Right atrium auricular region (tissue), 2 donors: Measurements from ENCODE around the gene AIRE. TPM values are rescaled to one million over a fixed set of nuclear protein-coding genes. Genes with fewer than 3 reads are reported as not detected.

ENCODE experiments used
- DNase-seq: peaks from one replicate; pipeline ENCODE4 v3.0.0-alpha.2; 2019; ENCODE audit warnings: low spot score
- H3K27ac ChIP-seq, 2 donors: fragments of 200-600 bp; sonication (generic); 1 replicate in 1 of 2; 2 replicates in 1 of 2; pipeline ENCODE4 v1.5.1; 2016 to 2019
- H3K27me3 ChIP-seq, 2 donors: fragments of 200-600 bp; sonication (generic); one replicate each; pipeline versions ENCODE4 v1.5.1 to v1.6.0; 2017 to 2019
- H3K36me3 ChIP-seq: fragments of 200-600 bp; sonication (generic); one replicate; pipeline ENCODE4 v1.5.1; 2016
- H3K4me1 ChIP-seq, 2 donors: fragments of 200-600 bp; sonication (generic); one replicate each; pipeline versions ENCODE4 v1.5.1 to v1.6.0; 2017 to 2019
- H3K4me3 ChIP-seq, 2 donors: fragments of 200-600 bp; sonication (generic); 1 replicate in 1 of 2; 2 replicates in 1 of 2; pipeline ENCODE4 v1.5.1; 2017 to 2019; ENCODE audit warnings: mild to moderate bottlenecking in 1 of 2, moderate library complexity in 1 of 2
- H3K9me3 ChIP-seq, 2 donors: fragments of 200-600 bp; sonication (generic); one replicate each; pipeline ENCODE4 v1.5.1; 2019
- CTCF ChIP-seq, 2 donors: fragments of 200-600 bp; sonication (generic); IDR thresholded peaks; one replicate each; pipeline ENCODE4 v1.5.1; 2019; ENCODE audit warnings: antibody characterized with exemption in 2 of 2
- total RNA-seq, 2 donors: library from RNA; depleted of rRNA; stranded (reverse); fragments of >200 nt; gene quantifications; one replicate each; pipeline ENCODE4 v1.1.0, GENCODE V29; 2016

Gene AIRE
- total RNA-seq, 2 donors from 2014 or later, result not detected

GRCh38 chr21:44291078-44291935 lies 5.6 kb downstream of the AIRE start:
- Histone ChIP-seq H3K27me3 (no peaks in the 10 kb centered on the region), H3K27ac (no peak overlapping the region), H3K4me3 (no peak overlapping the region), H3K4me1 (peaks cover 0 to 13% of the 10 kb centered on the region in 2 donors), H3K36me3 (no peaks in the 10 kb centered on the region), H3K9me3 (no peaks in the 10 kb centered on the region)
- TF ChIP-seq CTCF (IDR thresholded peaks at IDR 0.05), result no peak
- no peak for DNase-seq

GRCh38 chr21:44291936-44292811 lies 6.5 kb downstream of the AIRE start:
- no peaks in the 10 kb centered on the region for H3K36me3 ChIP-seq
- peaks cover 0 to 14% of the 10 kb centered on the region in 2 donors for H3K4me1 ChIP-seq
- H3K9me3 ChIP-seq, result no peaks in the 10 kb centered on the region
- TF ChIP-seq CTCF (IDR thresholded peaks at IDR 0.05), result no peak
- no peak for DNase-seq
- H3K4me3 ChIP-seq, result no peak overlapping the region
- H3K27ac ChIP-seq, result no peak overlapping the region
- no peaks in the 10 kb centered on the region for H3K27me3 ChIP-seq

- H3K4me3 ChIP-seq, result no peak overlapping the region
- no peaks in the 10 kb centered on the region for H3K36me3 ChIP-seq
- DNase-seq, result no peak
- no peaks in the 10 kb centered on the region for H3K27me3 ChIP-seq
- no peak overlapping the region for H3K27ac ChIP-seq
- no peaks in the 10 kb centered on the region for H3K9me3 ChIP-seq
- TF ChIP-seq CTCF (IDR thresholded peaks at IDR 0.05), result no peak
- peaks cover 0 to 20% of the 10 kb centered on the region in 2 donors for H3K4me1 ChIP-seq
Observed at GRCh38 chr21:44292812-44293195, 7.1 kb downstream of the AIRE start.

GRCh38 chr21:44293551-44294231 lies 8.0 kb downstream of the AIRE start:
- H3K27ac ChIP-seq, result no peak overlapping the region
- H3K27me3 ChIP-seq, result no peaks in the 10 kb centered on the region
- peaks cover 0 to 24% of the 10 kb centered on the region in 2 donors for H3K4me1 ChIP-seq
- no peaks in the 10 kb centered on the region for H3K9me3 ChIP-seq
- no peak overlapping the region for H3K4me3 ChIP-seq
- TF ChIP-seq CTCF (IDR thresholded peaks at IDR 0.05), result no peak
- DNase-seq, result no peak
- no peaks in the 10 kb centered on the region for H3K36me3 ChIP-seq

GRCh38 chr21:44294391-44295162 lies 8.9 kb downstream of the AIRE start:
- no peak overlapping the region for H3K27ac ChIP-seq
- TF ChIP-seq CTCF (IDR thresholded peaks at IDR 0.05), result no peak
- no peaks in the 10 kb centered on the region for H3K36me3 ChIP-seq
- H3K4me1 ChIP-seq, result peaks cover 0 to 31% of the 10 kb centered on the region in 2 donors
- DNase-seq, result peak; percentile 86
- no peak overlapping the region for H3K4me3 ChIP-seq
- H3K27me3 ChIP-seq, result no peaks in the 10 kb centered on the region
- no peaks in the 10 kb centered on the region for H3K9me3 ChIP-seq
